ENCODE data around the gene MAS1L.

DNA sequence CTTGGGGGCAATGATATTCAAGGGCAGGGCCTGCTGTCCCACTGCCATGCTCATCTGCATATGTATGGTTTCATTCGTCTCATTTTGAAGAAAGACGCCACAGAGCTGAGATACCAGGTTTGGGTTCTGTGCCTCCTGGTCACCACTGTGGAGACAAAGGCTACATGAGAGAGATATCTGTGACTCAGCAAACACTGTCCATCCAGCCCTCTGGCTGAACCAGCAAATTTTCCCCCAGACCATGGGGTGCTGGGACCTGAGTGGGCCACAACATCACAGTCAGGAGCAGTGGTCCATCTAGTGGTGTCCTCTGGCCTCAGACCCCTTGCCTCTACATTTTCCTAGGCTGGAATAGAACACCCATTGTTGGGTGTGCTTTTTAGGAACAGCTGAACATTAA is at the start of gene MAS1L:
- TF ChIP-seq KDM1A (IDR thresholded peaks at IDR 0.05; ENCODE audit: low read depth): no peak
- TF ChIP-seq, protein P1, sequence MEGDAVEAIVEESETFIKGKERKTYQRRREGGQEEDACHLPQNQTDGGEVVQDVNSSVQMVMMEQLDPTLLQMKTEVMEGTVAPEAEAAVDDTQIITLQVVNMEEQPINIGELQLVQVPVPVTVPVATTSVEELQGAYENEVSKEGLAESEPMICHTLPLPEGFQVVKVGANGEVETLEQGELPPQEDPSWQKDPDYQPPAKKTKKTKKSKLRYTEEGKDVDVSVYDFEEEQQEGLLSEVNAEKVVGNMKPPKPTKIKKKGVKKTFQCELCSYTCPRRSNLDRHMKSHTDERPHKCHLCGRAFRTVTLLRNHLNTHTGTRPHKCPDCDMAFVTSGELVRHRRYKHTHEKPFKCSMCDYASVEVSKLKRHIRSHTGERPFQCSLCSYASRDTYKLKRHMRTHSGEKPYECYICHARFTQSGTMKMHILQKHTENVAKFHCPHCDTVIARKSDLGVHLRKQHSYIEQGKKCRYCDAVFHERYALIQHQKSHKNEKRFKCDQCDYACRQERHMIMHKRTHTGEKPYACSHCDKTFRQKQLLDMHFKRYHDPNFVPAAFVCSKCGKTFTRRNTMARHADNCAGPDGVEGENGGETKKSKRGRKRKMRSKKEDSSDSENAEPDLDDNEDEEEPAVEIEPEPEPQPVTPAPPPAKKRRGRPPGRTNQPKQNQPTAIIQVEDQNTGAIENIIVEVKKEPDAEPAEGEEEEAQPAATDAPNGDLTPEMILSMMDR (IDR thresholded peaks at IDR 0.05): no peak
- no peak for TF ChIP-seq POLR2A (IDR thresholded peaks at IDR 0.05; ENCODE audit: low read length)

Measured in A549 (cell line).